Activated CD4-positive, alpha-beta T cell treated with anti-CD3 and anti-CD28 coated beads, Interleukin-2, amount 50 U/mL, for 1 hour (primary cell): Measurements from ENCODE around the gene FGF19.
"Not testable (repeated sequence)": the region's sequence is repeated elsewhere in the genome, so short reads cannot be mapped to it uniquely, and the experiment has no call there.

Experiments used
- DNase-seq: peaks from one replicate; pipeline ENCODE4 v3.0.0-alpha.2; 2020

Gene FGF19

DNA sequence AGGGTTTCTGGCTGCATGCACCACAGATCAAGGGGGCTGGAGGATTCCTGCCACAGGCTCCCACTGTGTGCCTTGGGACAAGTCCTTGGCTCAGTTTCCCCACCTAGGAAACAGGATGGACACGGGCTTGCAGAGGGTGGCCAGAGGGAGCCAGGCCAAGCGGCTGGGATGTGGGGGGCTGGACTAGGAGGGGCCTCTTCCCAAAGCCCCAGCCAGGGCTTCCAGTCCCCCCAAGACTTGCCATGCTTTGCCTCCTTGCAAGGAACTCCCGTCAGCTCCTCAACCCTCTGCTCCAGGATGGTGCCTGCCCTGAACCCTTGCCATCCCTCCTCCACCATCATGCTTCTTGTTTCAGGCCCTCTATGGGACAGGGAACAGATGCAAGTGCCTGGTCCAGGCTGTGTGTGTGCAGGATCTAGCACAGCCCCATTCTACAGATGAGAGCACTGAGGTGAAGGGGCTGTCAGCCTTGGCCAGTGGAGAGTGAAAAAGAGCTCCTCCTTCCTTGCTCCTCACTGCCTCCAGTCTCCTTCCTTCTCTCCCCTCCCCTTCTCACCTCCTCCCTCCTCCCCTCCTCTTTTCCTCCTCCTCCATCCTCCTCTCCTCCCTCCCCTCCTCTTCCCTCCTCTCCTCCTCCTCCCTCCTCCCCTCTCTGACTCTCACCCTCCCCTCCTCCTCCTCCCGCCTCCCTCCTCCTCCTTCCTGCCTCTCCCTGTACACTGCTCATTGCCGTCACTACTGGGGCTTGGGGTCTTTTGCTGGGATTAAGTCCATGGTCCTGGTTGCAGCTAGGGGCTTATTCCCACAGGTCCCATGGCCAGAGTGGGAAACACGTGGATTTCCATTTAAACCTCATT is 13.3 kb upstream of the FGF19 start:
- no peak for DNase-seq

GRCh38 chr11:69716099-69716498 is 12.3 kb upstream of the FGF19 start:
- no peak for DNase-seq

DNA sequence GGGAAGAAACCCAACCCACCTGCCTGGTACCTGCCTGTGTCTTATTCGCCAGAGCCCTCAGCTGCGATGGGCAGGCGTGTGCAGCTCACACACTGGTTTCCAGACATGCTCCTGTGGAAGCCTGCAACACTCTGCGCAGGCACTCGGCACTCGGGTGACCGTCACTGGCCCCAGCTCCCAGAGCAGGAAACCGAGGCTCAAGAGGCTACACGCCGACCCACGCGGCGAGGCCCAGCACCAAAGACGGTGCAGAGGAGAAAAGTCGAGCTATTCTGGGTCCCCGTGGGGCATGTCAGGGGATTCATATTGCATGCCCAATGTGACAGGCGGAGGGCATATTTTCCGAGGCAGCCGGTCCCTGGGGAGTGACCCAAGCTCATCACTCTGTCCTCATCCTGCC is 11.6 kb upstream of the FGF19 start:
- no peak for DNase-seq

DNA sequence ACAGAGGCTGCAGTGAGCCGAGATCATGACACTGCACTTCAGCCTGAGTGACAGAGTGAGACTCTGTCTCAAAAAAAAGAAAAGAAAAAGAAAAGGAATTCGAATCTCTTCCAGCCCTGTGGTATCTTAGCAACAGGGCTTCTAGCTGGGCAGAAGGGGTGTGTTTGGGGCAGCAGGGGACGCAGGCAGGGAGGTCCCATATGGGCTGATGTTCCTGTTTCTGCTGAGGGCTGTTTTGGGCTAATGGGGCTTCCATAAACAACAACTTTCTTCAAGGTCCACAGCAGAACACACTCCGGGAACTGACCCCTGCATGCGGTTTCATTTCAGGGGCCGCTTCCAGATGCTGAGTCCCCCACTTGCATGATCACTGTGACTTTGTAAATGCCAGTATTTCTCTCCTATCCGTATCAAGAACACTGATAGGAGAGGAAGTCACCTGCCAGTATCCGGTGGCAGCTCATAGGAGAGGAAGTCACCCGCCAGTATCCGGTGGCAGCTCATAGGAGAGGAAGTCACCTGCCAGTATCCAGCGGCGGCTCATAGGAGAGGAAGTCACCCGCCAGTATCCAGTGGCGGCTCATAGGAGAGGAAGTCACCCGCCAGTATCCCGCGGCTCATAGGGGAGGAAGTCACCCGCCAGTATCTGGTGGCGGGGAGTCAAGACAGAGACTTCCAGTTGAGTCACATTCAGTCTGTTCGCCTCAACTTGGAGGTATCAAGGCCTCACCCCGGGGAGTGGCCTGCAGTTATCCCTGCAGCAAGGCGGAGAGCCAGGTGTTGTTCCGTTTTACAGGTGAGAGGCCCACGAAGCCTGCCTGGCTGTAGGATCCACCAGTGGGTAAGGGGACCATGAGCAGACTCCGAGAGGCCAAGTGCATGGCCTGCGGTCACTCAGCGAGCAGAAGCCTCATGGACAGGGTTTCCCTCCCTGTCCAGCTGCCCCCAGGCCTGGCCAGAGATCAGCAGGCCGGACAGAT is 8.3 kb upstream of the FGF19 start:
- DNase-seq = no peak

DNA sequence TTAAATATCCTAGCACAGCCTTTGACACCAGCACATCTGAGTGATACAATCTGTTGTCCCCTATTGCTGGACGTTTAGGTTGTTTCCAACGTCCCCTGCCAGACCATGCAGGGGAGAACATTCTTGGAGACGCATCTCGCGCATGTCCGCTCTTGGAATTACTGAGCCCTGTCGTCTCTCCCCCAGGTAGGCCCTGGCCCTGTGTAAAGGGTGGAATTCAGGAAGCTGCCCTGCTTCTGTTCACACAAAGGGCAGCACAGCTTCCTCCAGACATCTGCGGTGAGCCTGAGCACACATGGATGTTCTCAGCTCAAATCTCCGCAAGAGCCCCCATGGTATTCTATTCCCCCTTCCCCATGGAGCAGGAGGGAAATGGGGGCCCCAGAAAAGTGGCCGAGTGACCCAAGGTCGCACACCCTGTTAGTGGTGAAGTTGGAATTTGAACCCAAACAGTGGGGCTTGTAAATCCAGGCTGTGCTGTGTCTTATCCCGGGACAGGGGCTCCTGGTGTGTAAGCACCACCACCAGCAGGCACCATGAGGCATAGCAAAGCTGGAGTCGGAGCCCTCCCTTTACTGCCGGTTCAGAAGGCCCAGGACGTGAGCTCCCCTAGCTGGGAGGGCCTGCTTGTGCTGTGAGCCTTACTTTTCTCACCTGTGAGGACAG is 5.0 kb upstream of the FGF19 start:
- DNase-seq = no peak

DNA sequence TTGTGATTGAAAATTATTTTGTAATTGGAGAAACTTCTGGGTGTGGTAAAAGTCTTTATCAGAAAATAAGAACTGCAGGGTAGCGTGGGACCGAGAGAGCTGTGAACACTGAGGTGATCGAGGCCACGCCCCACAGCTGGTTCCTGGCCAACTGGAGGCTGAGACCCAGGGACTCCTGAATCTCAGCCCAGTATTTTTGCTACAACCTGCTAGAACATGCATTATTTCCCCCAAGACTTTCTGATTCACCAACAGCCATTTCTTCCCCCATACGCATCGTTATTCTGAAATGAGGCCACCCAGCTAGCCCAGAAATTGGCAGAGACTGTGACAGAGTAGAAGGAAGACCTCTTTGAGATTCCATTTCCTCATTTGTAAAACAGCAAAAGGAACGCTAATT is 3.4 kb upstream of the FGF19 start:
- DNase-seq = no peak

GRCh38 chr11:69705901-69706787 is 2.3 kb upstream of the FGF19 start:
- no peak for DNase-seq

DNA sequence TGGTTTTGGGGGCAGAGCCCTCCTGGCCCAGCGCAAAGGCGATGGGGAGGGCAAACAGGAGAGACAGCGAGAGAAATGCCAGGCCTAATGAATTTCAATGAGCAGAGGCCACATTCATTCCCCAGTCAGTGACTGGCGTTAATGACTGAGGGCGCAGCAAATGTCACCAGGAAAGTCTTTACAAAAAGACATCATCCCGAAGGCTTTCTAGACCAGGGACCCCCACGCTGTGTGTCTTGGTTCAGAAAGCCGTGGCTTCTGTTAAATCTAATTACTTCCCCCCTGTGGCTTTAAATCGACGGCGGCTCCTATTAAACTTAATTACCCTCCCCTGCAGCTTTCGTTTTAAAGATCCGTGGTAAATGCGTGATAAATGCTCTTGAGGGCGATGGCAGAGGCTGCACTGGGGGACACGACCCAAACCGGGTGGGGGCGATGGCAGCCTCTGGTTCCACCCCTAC is 1.6 kb upstream of the FGF19 start:
- no peak for DNase-seq

DNA sequence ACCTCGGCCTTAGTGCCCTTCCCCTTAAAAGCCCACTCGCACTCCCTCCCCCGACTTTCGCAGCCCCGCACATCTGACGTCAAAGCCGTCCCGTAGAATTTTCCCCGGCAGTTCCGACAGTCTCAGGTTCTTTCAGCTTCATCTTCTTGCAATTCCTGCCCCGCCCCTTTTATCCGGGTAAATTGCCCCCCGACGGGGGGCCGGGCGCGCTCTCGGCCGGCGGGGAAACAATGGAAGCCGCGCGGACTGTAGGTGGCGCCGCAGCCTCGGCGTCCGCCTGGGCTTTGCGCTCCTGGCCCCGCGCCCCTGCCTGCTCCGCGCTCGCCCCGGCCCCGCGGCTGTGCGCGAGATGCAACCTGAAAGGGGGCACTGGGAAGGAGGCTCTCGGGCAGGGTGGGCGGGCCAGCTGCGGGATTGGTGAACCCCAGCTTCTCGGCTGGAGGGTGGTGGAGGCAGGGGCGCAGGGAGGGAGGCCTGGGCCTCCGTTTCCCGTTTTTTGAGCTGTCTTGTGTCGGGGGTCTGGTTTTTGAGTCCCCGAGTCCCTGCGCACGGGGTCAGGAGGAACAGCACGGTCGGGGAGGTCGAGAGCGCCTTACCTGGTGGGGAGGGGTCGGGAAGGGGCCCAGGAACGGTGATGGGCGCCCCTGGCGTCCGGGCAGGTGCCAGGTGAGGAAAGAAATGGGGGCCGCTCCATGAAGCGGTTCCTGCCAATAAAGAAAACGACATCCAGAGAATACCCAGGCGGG is 859 bp upstream of the FGF19 start:
- DNase-seq = no peak

- no peak for DNase-seq
Measured at GRCh38 chr11:69703453-69703767, 412 bp downstream of the FGF19 start.

GRCh38 chr11:69702769-69703452 is 911 bp downstream of the FGF19 start:
- no peak for DNase-seq

DNA sequence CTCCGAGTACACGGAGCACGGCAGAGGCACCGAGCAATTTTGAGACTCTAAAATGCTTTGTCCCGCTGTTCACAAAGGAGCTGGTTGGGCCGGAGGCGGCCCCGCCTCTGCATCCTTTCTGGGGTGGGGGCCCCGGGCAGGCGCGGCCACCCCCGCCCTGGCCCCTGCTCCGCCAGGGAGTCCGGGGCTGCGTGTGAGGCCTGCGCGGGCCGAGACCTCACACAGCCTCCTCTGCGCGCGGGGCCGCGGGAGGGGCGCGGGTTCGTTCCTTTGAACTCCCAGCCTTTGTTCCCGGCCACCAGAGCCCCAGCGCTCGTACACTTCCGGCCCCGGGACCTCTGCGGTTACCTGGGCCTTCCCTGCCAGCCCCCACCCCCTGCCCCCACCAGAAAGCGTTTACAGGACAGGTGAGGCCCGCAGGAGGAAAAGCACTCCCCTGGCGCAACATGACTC is 1.6 kb downstream of the FGF19 start:
- DNase-seq = no peak

DNA sequence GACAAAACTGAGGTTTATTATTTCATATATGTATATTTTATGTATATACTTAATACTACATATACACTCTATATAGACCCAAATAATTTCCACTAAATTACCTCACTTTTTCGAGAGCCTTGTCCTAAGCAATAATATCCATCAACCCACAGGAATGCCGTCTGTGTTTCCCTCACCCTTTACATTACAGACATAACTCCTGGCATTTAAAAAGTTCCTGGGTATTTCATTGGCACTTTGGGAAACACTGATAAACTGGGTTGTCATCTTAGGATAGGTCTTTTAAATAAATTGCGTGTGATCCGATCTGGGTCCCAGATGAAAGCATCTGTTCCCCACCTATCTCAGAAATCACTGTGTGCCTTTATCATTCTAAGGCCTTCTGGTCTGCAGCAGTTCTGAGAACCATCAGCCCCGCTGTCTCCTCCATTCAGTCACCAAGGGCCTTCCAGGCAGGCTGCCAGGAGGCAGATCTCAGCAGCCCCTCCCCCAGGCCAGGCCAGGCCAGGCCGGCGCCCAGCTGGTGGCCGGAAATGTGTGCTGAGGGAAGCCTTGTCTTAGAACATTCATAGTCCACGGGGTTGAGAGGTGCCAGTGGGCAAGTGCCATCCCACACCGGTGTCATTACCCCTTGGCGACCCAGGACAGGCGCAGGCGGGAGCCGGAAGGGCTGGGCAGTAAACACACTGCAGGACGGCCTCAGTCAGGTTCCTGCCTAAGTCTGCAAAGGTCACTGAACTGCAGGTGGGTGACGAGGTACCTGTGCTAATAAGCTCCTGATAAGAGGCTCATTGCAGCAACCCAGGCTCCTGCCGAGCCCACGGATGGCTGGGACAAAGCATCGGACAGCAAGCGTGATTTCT is 3.3 kb downstream of the FGF19 start:
- no peak for DNase-seq

- no peak for DNase-seq
Measured at GRCh38 chr11:69699213-69699612, 4.6 kb downstream of the FGF19 start.

DNA sequence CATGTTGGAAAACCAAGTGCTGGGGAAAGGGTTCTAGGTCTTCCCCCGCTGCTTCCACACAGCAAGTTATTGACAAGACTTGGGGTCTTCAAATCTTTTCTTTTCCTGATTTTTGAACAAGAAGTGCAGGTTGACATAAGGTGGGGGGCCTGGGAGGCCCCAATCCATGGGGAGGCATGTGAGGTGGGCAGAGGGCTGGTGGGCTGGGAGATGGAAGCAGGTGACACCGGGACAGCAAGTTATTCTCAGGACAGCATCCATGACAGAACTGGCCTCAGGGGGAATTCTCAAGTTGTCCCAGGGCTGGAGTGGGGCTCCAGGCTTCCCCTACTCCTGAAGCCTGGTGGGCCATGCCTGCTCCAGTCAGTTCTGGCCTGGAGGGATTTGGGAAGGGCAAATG is 5.5 kb downstream of the FGF19 start:
- no peak for DNase-seq

GRCh38 chr11:69697861-69698260 is 6.0 kb downstream of the FGF19 start:
- no peak for DNase-seq

- DNase-seq = no peak
Measured at GRCh38 chr11:69697469-69697843, 6.4 kb downstream of the FGF19 start.

DNA sequence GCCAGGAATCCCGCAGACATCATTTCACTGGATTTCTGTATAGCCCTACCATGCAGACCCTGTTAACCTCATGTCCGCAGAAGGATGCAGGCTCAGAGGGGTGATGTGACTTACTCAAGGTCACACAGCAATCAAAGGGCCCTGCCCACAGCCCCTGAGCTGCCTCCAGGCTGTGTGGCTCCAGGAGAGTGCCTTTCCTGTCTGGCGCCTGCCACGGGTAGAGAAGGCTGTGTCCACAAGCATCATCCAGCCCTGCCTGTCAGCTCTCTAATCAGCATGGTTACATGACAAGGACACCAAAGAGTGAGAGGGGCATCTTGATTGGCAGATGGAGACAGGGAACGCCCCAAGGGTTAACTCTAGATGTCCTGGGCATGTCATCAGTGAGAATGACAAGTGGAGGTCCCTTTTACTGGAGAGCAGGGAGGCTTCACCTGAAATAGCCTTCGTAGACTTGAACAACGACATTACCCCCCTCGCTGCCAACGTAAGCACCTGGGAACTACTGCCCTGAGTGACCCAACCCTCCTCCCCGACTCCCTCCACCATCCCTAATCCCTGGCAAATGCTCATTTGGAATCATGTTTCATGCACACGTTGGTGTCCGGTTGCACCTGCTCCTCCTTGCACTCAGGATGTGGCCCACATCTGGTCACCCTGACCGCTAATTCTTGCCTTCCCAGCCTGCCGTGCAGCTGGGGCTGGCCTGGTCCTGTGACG is 6.9 kb downstream of the FGF19 start:
- no peak for DNase-seq

DNA sequence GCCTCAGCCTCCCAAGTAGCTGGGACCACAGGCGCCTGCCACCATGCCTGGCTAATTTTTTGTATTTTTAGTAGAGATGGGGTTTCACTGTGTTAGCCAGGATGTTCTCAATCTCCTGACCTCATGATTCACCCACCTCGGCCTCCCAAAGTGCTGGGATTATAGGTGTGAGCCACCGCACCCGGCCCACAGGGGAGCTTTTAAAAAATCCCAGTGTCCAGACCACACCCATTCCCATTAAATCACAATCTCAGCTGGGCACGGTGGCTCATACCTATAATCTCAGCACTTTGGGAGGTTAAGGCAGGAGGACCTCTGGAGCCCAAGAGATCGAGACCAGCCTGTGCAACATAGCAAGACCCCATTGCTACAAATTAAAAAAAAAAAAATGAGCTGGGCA is 7.8 kb downstream of the FGF19 start:
- DNase-seq = not testable (repeated sequence)
